B cell (primary cell): ENCODE results near the gene PDZD2. TPM values are rescaled to one million over a fixed set of nuclear protein-coding genes. Genes with fewer than 3 reads are reported as not detected.

ENCODE experiments used
- ATAC-seq: fragments of 200-7000 bp; cut with Tn5 transposase; one replicate; pipeline ENCODE4 v1.10.0; 2021; ENCODE audit warnings: low read depth, mild to moderate bottlenecking, moderate number of reproducible peaks, moderate library complexity
- CTCF ChIA-PET: fragments of 350-600 bp; sonication (Branson Sonifier 250); formaldehyde crosslinking; loops from one replicate; lab custom pipeline; 2021; ENCODE audit warnings: antibody characterized with exemption, inconsistent platforms; lab: Charles Lee
- POLR2A ChIA-PET: fragments of 350-600 bp; sonication (Branson Sonifier 250); formaldehyde crosslinking; loops from one replicate; lab custom pipeline; 2021; ENCODE audit warnings: antibody characterized with exemption; lab: Charles Lee
- DNase-seq: peaks from one replicate; pipeline ENCODE4 v3.0.0; 2013
- H2AFZ ChIP-seq: 2 replicates; pipeline ENCODE4 v1.6.1; 2012; ENCODE audit warnings: mild to moderate bottlenecking, low read depth, low read length; ENCODE audit not compliant: insufficient read depth, poor library complexity, severe bottlenecking
- H3K27ac ChIP-seq, 2 donors: 1 replicate in 1 of 2; 2 replicates in 1 of 2; pipeline ENCODE4 v1.5.1; 2012 to 2013; ENCODE audit warnings: low read length in 2 of 2, mild to moderate bottlenecking in 2 of 2, moderate library complexity in 1 of 2
- H3K27me3 ChIP-seq, 4 experiments: fragments of 200-600 bp in 1 of 4; sonication (generic) in 1 of 4; replicated peaks in 1 of 4; 1 replicate in 2 of 4; 2 replicates in 2 of 4; pipeline versions ENCODE4 v1.6.1 to v1.7.0; 2013 to 2016; ENCODE audit warnings: low read length in 3 of 4, mild to moderate bottlenecking in 2 of 4, mixed read lengths in 1 of 4, moderate library complexity in 1 of 4; ENCODE audit not compliant: insufficient read depth in 4 of 4, control insufficient read depth in 3 of 4; ENCODE audit errors: control extremely low read depth in 1 of 4
- H3K36me3 ChIP-seq, 2 experiments: replicated peaks in 1 of 2; 1 replicate in 1 of 2; 2 replicates in 1 of 2; pipeline versions ENCODE4 v1.6.1 to v1.7.1; 2013; ENCODE audit warnings: low read length in 1 of 2; ENCODE audit not compliant: insufficient read depth in 2 of 2, control insufficient read depth in 1 of 2; ENCODE audit errors: control extremely low read depth in 1 of 2, extremely low read depth in 1 of 2
- H3K4me1 ChIP-seq, 2 donors: fragments of 200-600 bp in 1 of 2; sonication (generic) in 1 of 2; 1 replicate in 1 of 2; 2 replicates in 1 of 2; pipeline versions ENCODE4 v1.5.1 to v1.6.1; 2013 to 2017; ENCODE audit warnings: low read length in 2 of 2; ENCODE audit not compliant: control insufficient read depth in 2 of 2, insufficient read depth in 2 of 2
- H3K4me2 ChIP-seq: replicated peaks from 2 replicates; pipeline ENCODE3; 2012; ENCODE audit warnings: mild to moderate bottlenecking, low read depth, low read length; ENCODE audit not compliant: poor library complexity, severe bottlenecking
- H3K4me3 ChIP-seq, 5 experiments: fragments of 200-600 bp in 1 of 5; sonication (generic) in 1 of 5; 1 replicate in 3 of 5; 2 replicates in 2 of 5; pipeline versions ENCODE4 v1.5.1 to v1.7.0; 2011 to 2016; ENCODE audit warnings: low read length in 4 of 5, mild to moderate bottlenecking in 4 of 5, low read depth in 2 of 5, control low read depth in 1 of 5, moderate library complexity in 1 of 5; ENCODE audit not compliant: insufficient read depth in 1 of 5; ENCODE audit errors: control extremely low read depth in 1 of 5, extremely low read depth in 1 of 5
- H3K79me2 ChIP-seq: fragments of 200-600 bp; sonication (generic); one replicate; pipeline ENCODE4 v1.6.0; 2016; ENCODE audit warnings: low read length; ENCODE audit not compliant: control insufficient read depth, insufficient read depth
- H3K9ac ChIP-seq: fragments of 200-600 bp; sonication (generic); 2 replicates; pipeline ENCODE4 v1.6.1; 2017; ENCODE audit warnings: mild to moderate bottlenecking, low read length, moderate library complexity
- H3K9me3 ChIP-seq, 3 donors: one replicate each; pipeline versions ENCODE4 v1.6.1 to v1.7.1; 2013; ENCODE audit warnings: low read length in 2 of 3; ENCODE audit not compliant: control insufficient read depth in 2 of 3, insufficient read depth in 1 of 3; ENCODE audit errors: control extremely low read depth in 1 of 3
- H4K20me1 ChIP-seq: 2 replicates; pipeline ENCODE4 v1.6.0; 2012; ENCODE audit warnings: mild to moderate bottlenecking, low read length; ENCODE audit not compliant: insufficient read depth, control insufficient read depth, poor library complexity, severe bottlenecking
- H3K27ac Mint-ChIP-seq: one replicate; pipeline ENCODE4 v1.8.0; 2021; ENCODE audit warnings: mixed read lengths
- H3K27me3 Mint-ChIP-seq: one replicate; pipeline ENCODE4 v1.8.0; 2021; ENCODE audit warnings: mixed read lengths
- H3K4me1 Mint-ChIP-seq: one replicate; pipeline ENCODE4 v1.8.0; 2021; ENCODE audit warnings: mixed read lengths
- H3K4me3 Mint-ChIP-seq: one replicate; pipeline ENCODE4 v1.8.0; 2021; ENCODE audit warnings: mixed read lengths
- H3K9me3 Mint-ChIP-seq: one replicate; pipeline ENCODE4 v1.8.0; 2022; ENCODE audit warnings: mixed read lengths; ENCODE audit not compliant: insufficient read depth
- CTCF ChIP-seq: fragments of 200-600 bp; IDR thresholded peaks from one replicate; pipeline ENCODE4 v1.8.0; 2022; ENCODE audit warnings: antibody characterized with exemption, mild to moderate bottlenecking
- EZH2 ChIP-seq: IDR thresholded peaks from 2 replicates; pipeline ENCODE4 v1.6.1; 2012; ENCODE audit warnings: borderline replicate concordance, low read depth, mild to moderate bottlenecking, moderate library complexity, low read length; ENCODE audit not compliant: insufficient read depth, poor library complexity, severe bottlenecking
- WGBS: methylation state at CpG from one replicate; pipeline ENCODE4 v1.1.5; 2013; ENCODE audit warnings: missing lambda C conversion rate; ENCODE audit not compliant: insufficient coverage; 5-methylcytosine and 5-hydroxymethylcytosine counted together
- intact Hi-C: fragments of 100-400 bp; cut with micrococcal nuclease; formaldehyde crosslinking; loops from one replicate; pipeline ENCODE4 v1.10.0; 2022
- polyA plus RNA-seq: library from polyadenylated mRNA; depleted of rRNA; stranded (reverse); fragments of >200 nt; gene quantifications from 2 replicates; pipeline ENCODE4 v1.2.3, GENCODE V29; 2012
- total RNA-seq, 2 donors: library from RNA; stranded (reverse); fragments of 120-200 nt in 1 of 2; gene quantifications; 1 replicate in 1 of 2; 2 replicates in 1 of 2; pipeline versions ENCODE4 v1.2.3 to v1.2.4, GENCODE V29; 2013 to 2022

The PDZD2 gene
- total and polyA plus RNA-seq, 2 donors (not counting 1 experiment from before 2014, with no cell fraction given): not detected

GRCh38 chr5:31614151-31615020, 24.5 kb upstream of the PDZD2 start:
- Histone ChIP-seq H3K79me2 (no peaks in the 10 kb centered on the region), H3K9ac (no peak overlapping the region), H3K9me3 (peaks cover 0 to 3% (median 0%) of the 10 kb centered on the region in 3 donors), H4K20me1 (no peaks in the 10 kb centered on the region), H3K4me3 (no peak overlapping the region), H2AFZ (no peak overlapping the region), H3K27me3 (peaks cover 0 to 9% (median 1%) of the 10 kb centered on the region in 4 experiments), H3K36me3 (no peaks in the 10 kb centered on the region), H3K27ac (no peak overlapping the region), H3K4me1 (no peaks in the 10 kb centered on the region), H3K4me2 (no peak overlapping the region)
- no peak overlapping the region for H3K27ac Mint-ChIP-seq
- ChIA-PET CTCF (no interaction called here), POLR2A (no interaction called here)
- no peak for DNase-seq
- H3K9me3 Mint-ChIP-seq: no peaks in the 10 kb centered on the region
- intact Hi-C loops: no loop called here
- H3K4me3 Mint-ChIP-seq: no peak overlapping the region
- TF ChIP-seq EZH2: no peak
- TF ChIP-seq CTCF: no peak
- ATAC-seq: no peak
- WGBS: 21% methylated on average over 9 of the region's 11 CpGs
- H3K27me3 Mint-ChIP-seq: peaks cover 20% of the 10 kb centered on the region
- H3K4me1 Mint-ChIP-seq: no peaks in the 10 kb centered on the region

DNA sequence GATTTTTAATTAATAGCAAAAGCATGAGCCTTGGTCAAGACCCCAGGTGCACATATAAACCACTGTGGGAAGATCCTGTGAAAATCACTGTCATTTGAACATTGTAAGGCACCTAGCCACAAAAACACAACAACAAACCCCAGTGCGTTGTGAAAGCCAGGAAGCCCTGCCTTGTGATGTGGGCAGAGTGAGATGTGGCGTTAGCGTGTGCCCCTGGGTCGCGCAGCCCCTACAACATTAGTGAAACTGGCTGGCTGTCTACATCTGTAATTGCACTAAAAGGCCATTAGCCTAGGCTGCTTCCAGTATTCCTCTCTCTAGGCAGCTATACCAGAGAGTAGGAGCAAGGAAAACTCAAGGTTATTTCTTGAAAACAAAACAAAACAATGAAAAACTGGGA, 21.1 kb upstream of the PDZD2 start:
- WGBS: 20% methylated on average over 2 of the region's 5 CpGs
- TF ChIP-seq EZH2 (no peak), CTCF (no peak)
- ChIA-PET CTCF (interaction anchor here (0.7 kb wide), 1 partner anchor 608 kb away, joined by 3 read pairs; no protein-coding TSS in a partner anchor), POLR2A (no interaction called here)
- no peaks in the 10 kb centered on the region for H3K4me1 ChIP-seq
- DNase-seq: no peak
- ATAC-seq: no peak
- Mint-ChIP-seq H3K4me1 (no peaks in the 10 kb centered on the region), H3K9me3 (no peaks in the 10 kb centered on the region), H3K27ac (no peak overlapping the region), H3K4me3 (no peak overlapping the region), H3K27me3 (peaks cover 26% of the 10 kb centered on the region)
- no peak overlapping the region for H3K4me3 ChIP-seq
- no peak overlapping the region for H2AFZ ChIP-seq
- peaks cover 0 to 3% (median 0%) of the 10 kb centered on the region in 3 donors for H3K9me3 ChIP-seq
- intact Hi-C loops: no loop called here
- no peak overlapping the region for H3K27ac ChIP-seq
- H3K79me2 ChIP-seq: no peaks in the 10 kb centered on the region
- H3K4me2 ChIP-seq: no peak overlapping the region
- peaks cover 0 to 9% (median 1%) of the 10 kb centered on the region in 4 experiments for H3K27me3 ChIP-seq
- H3K36me3 ChIP-seq: no peaks in the 10 kb centered on the region
- no peak overlapping the region for H3K9ac ChIP-seq
- H4K20me1 ChIP-seq: no peaks in the 10 kb centered on the region
